ENCODE measurements around the gene USP49.

DNA sequence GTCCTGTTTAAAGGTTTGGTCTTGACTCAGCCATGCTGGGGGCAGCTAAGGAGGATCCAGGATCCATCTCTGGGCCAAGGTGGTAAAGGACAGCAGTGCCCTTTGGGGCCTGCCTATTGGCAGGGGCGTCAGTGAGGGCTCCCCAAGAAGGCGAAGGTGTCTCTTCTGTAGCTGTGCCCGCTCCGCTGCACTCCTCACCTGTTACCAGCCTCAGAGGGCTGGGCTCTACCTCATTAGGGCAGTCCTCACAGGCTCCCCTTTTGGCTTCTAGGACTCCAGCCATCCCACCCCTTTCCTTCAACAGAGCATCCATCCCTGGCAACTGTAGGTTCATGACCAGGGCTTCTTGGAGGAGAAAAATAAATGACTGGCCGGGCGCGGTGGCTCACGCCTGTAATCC, 125.8 kb downstream of the USP49 start:
- TF ChIP-seq, protein P1, sequence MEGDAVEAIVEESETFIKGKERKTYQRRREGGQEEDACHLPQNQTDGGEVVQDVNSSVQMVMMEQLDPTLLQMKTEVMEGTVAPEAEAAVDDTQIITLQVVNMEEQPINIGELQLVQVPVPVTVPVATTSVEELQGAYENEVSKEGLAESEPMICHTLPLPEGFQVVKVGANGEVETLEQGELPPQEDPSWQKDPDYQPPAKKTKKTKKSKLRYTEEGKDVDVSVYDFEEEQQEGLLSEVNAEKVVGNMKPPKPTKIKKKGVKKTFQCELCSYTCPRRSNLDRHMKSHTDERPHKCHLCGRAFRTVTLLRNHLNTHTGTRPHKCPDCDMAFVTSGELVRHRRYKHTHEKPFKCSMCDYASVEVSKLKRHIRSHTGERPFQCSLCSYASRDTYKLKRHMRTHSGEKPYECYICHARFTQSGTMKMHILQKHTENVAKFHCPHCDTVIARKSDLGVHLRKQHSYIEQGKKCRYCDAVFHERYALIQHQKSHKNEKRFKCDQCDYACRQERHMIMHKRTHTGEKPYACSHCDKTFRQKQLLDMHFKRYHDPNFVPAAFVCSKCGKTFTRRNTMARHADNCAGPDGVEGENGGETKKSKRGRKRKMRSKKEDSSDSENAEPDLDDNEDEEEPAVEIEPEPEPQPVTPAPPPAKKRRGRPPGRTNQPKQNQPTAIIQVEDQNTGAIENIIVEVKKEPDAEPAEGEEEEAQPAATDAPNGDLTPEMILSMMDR (IDR thresholded peaks at IDR 0.05; ENCODE audit: borderline replicate concordance, extremely low read depth, low read length, poor library complexity, severe bottlenecking): no peak
- TF ChIP-seq EZH2 (IDR thresholded peaks at IDR 0.05; ENCODE audit: borderline replicate concordance, low read depth, low read length, severe bottlenecking): no peak

All from DND-41 (cell line).